Measurements from ENCODE around the gene ATAT1. TPM values are rescaled to one million over a fixed set of nuclear protein-coding genes. Genes with fewer than 3 reads are reported as not detected.

ATAT1 gene
- total and polyA plus RNA-seq, 2 of the 13 experiments (the other 11 are each of a cell fraction or from before 2014, with no cell fraction given): 9.2 to 23.6 TPM

- TF ChIP-seq NKX3-1 (CRISPR knock-in tag; IDR thresholded peaks at IDR 0.05) (no peak), HDAC6 (IDR thresholded peaks at IDR 0.05; ENCODE audit: low read depth, low read length) (no peak), BCLAF1 (IDR thresholded peaks at IDR 0.05) (no peak), ZGPAT (CRISPR knock-in tag; IDR thresholded peaks at IDR 0.05) (peak; percentile 85; the same call in 1 of the 2 replicates), ZBTB8A (CRISPR knock-in tag; IDR thresholded peaks at IDR 0.05; ENCODE audit: borderline replicate concordance, low read depth) (no peak), MTA3 (CRISPR knock-in tag; IDR thresholded peaks at IDR 0.05) (no peak), NONO (IDR thresholded peaks at IDR 0.05) (no peak), NONO (CRISPR knock-in tag; conservative IDR thresholded peaks at IDR 0.05) (peak; percentile 82; the same call in 1 of the 2 replicates), ZSCAN25 (CRISPR knock-in tag; IDR thresholded peaks at IDR 0.05) (no peak), NFE2L1 (CRISPR knock-in tag; IDR thresholded peaks at IDR 0.05; ENCODE audit: borderline replicate concordance) (no peak), ZNF567 (CRISPR knock-in tag; IDR thresholded peaks at IDR 0.05; ENCODE audit: borderline replicate concordance) (no peak), ZBTB26 (CRISPR knock-in tag; IDR thresholded peaks at IDR 0.05; ENCODE audit: borderline replicate concordance) (no peak), IKZF1 (IDR thresholded peaks at IDR 0.05) (no peak), FOXC1 (CRISPR knock-in tag; IDR thresholded peaks at IDR 0.05; ENCODE audit: borderline replicate concordance) (no peak; the same call in 1 of the 2 replicates), ZSCAN12 (CRISPR knock-in tag; IDR thresholded peaks at IDR 0.05) (no peak), PLSCR1 (CRISPR knock-in tag; IDR thresholded peaks at IDR 0.05; ENCODE audit: borderline replicate concordance) (no peak), NCOA1 (CRISPR knock-in tag; IDR thresholded peaks at IDR 0.05) (no peak), ZNF569 (CRISPR knock-in tag; IDR thresholded peaks at IDR 0.05; ENCODE audit: borderline replicate concordance) (0 out of 2 replicates have a peak, but pooled peaks have one; percentile 6), ZFP36L1 (CRISPR knock-in tag; IDR thresholded peaks at IDR 0.05) (no peak), E2F2 (CRISPR knock-in tag; IDR thresholded peaks at IDR 0.05; ENCODE audit: borderline replicate concordance) (no peak), ZNF703 (CRISPR knock-in tag; IDR thresholded peaks at IDR 0.05; ENCODE audit: borderline replicate concordance) (no peak), HMGA1 (CRISPR knock-in tag; conservative IDR thresholded peaks at IDR 0.05) (no peak), HIVEP1 (CRISPR knock-in tag; IDR thresholded peaks at IDR 0.05) (no peak), ZNF7 (CRISPR knock-in tag; IDR thresholded peaks at IDR 0.05) (no peak), GATA4 (IDR thresholded peaks at IDR 0.05; ENCODE audit: borderline replicate concordance, low read depth) (no peak), RFX1 (IDR thresholded peaks at IDR 0.05) (no peak)
These were observed 11.8 kb upstream of the ATAT1 start (continued) for GRCh38 chr6:30614843-30615218.
